Right lobe of liver (tissue), 6 donors: ENCODE measurements around the gene NFASC. TPM values are rescaled to one million over a fixed set of nuclear protein-coding genes. Genes with fewer than 3 reads are reported as not detected.
A peak's percentile ranks its signal among the peaks of the same experiment; 100 is the strongest.

ENCODE experiments used
- ATAC-seq, 4 donors: fragments of 200-7000 bp; cut with Tn5 transposase; one replicate each; pipeline ENCODE4 v1.9.1; 2020; ENCODE audit warnings: mild to moderate bottlenecking in 4 of 4, moderate library complexity in 4 of 4
- DNase-seq, 3 donors: peaks; one replicate each; pipeline ENCODE4 v3.0.0-alpha.2; 2020
- H3K27ac ChIP-seq, 3 donors: fragments of 200-600 bp; one replicate each; pipeline ENCODE4 v1.8.0; 2022
- H3K27me3 ChIP-seq, 2 donors: fragments of 200-600 bp; one replicate each; pipeline ENCODE4 v1.8.0; 2022
- H3K36me3 ChIP-seq, 4 donors: fragments of 200-600 bp; sonication (generic) in 1 of 4; one replicate each; pipeline versions ENCODE4 v1.5.1 to v1.8.0; 2017 to 2022; ENCODE audit warnings: control low read depth in 1 of 4
- H3K4me1 ChIP-seq, 4 donors: fragments of 200-600 bp; sonication (generic) in 1 of 4; one replicate each; pipeline versions ENCODE4 v1.5.1 to v1.8.0; 2017 to 2022; ENCODE audit warnings: control low read depth in 1 of 4
- H3K4me3 ChIP-seq, 3 donors: fragments of 200-600 bp; one replicate each; pipeline ENCODE4 v1.8.0; 2022
- H3K9me3 ChIP-seq, 4 donors: fragments of 200-600 bp; sonication (generic) in 1 of 4; one replicate each; pipeline versions ENCODE4 v1.5.1 to v1.8.0; 2017 to 2022; ENCODE audit warnings: control low read depth in 1 of 4
- CTCF ChIP-seq, 4 donors: fragments of 200-600 bp in 3 of 4; fragments of 450-650 bp in 1 of 4; IDR thresholded peaks; one replicate each; pipeline versions ENCODE4 v1.5.1 to v1.8.0; 2016 to 2022; ENCODE audit warnings: antibody characterized with exemption in 4 of 4, mild to moderate bottlenecking in 2 of 4
- POLR2A ChIP-seq: fragments of 450-650 bp; IDR thresholded peaks from one replicate; pipeline ENCODE4 v1.6.1; 2017; ENCODE audit warnings: antibody characterized with exemption, mild to moderate bottlenecking
- WGBS: methylation state at CpG from one replicate; pipeline ENCODE4 v1.1.6; 2018; ENCODE audit warnings: low coverage, low lambda C conversion rate; ENCODE audit not compliant: insufficient coverage; ENCODE audit errors: missing lambda C conversion rate; 5-methylcytosine and 5-hydroxymethylcytosine counted together
- intact Hi-C, 2 donors: fragments of 100-400 bp; cut with DNase I; formaldehyde crosslinking; loops; one replicate each; pipeline versions ENCODE4 v1.11.2 to v1.14.1; 2022
- total RNA-seq, 6 experiments: library from RNA; depleted of rRNA in 2 of 6; stranded (reverse); fragments of >200 nt in 2 of 6; fragmentation: NEBNext Ultra II Directional in 3 of 6; extraction: Animal tissue kit (Norgen Biotek cat#: 25700) in 3 of 6; gene quantifications; one replicate each; pipeline versions ENCODE4 v1.1.0 to v1.2.4, GENCODE V29; 2016 to 2023
- donor health status: DM: no; HTN: yes; CAD: no.
- donor health status: DM: no; HTN: no; CAD: no.
- donor health status: DM: no; HTN: no; CAD: no.
- donor health status: DM: no; HTN: yes; CAD: no.
- donor health status: DM: no; HTN: yes; CAD: no.

The NFASC gene
- total RNA-seq, 6 experiments from 2014 or later: 3.2 to 7.8 (median 5.6) TPM

- Histone ChIP-seq H3K27ac (no peak overlapping the region), H3K9me3 (no peaks in the 10 kb centered on the region), H3K4me3 (no peak overlapping the region), H3K27me3 (no peaks in the 10 kb centered on the region), H3K36me3 (no peaks in the 10 kb centered on the region), H3K4me1 (no peaks in the 10 kb centered on the region)
- intact Hi-C loops: no loop called here
- TF ChIP-seq POLR2A (no peak), CTCF (IDR thresholded peaks at IDR 0.05) (no peak)
- no peak for DNase-seq
- no peak for ATAC-seq
- WGBS: 52% methylated on average over 2 of the region's 6 CpGs
Observed at GRCh38 chr1:204902671-204903070, 32.0 kb downstream of the NFASC start.

- DNase-seq: no peak
Observed at GRCh38 chr1:204904228-204904810, 33.7 kb downstream of the NFASC start.

GRCh38 chr1:204909109-204909508, 38.4 kb downstream of the NFASC start:
- no peaks in the 10 kb centered on the region for H3K4me1 ChIP-seq
- ATAC-seq (no peak), DNase-seq (no peak)
- H3K27me3 ChIP-seq: no peaks in the 10 kb centered on the region
- no peak for TF ChIP-seq POLR2A
- TF ChIP-seq CTCF (IDR thresholded peaks at IDR 0.05): no peak
- WGBS: 77% methylated on average over 3 of the region's 3 CpGs
- intact Hi-C loops: no loop called here
- H3K4me3 ChIP-seq: no peak overlapping the region
- no peak overlapping the region for H3K27ac ChIP-seq
- no peaks in the 10 kb centered on the region for H3K36me3 ChIP-seq
- H3K9me3 ChIP-seq: no peaks in the 10 kb centered on the region

More at GRCh38 chr1:204904228-204904810, 33.7 kb downstream of the NFASC start:
- H3K27me3 ChIP-seq: no peaks in the 10 kb centered on the region
- no peak for ATAC-seq
- no peak for TF ChIP-seq POLR2A
- TF ChIP-seq CTCF (IDR thresholded peaks at IDR 0.05): no peak
- H3K9me3 ChIP-seq: no peaks in the 10 kb centered on the region
- H3K4me1 ChIP-seq: no peaks in the 10 kb centered on the region
- WGBS: 49% methylated on average over 5 of the region's 7 CpGs
- intact Hi-C loops: no loop called here
- no peaks in the 10 kb centered on the region for H3K36me3 ChIP-seq
- no peak overlapping the region for H3K4me3 ChIP-seq
- H3K27ac ChIP-seq: no peak overlapping the region

- H3K4me3 ChIP-seq: no peak overlapping the region
- no peaks in the 10 kb centered on the region for H3K9me3 ChIP-seq
- DNase-seq: no peak
- H3K4me1 ChIP-seq: peaks cover 0 to 7% (median 3%) of the 10 kb centered on the region in 4 donors
- no peak overlapping the region for H3K27ac ChIP-seq
- 48% methylated on average over 3 of the region's 5 CpGs for WGBS
- peak in 1 of 4 donors; percentile 79 for ATAC-seq
- TF ChIP-seq POLR2A: no peak
- no peak for TF ChIP-seq CTCF (IDR thresholded peaks at IDR 0.05)
- no peaks in the 10 kb centered on the region for H3K36me3 ChIP-seq
- H3K27me3 ChIP-seq: no peaks in the 10 kb centered on the region
- intact Hi-C loops: no loop called here
Observed at GRCh38 chr1:204915861-204916495, 45.3 kb downstream of the NFASC start.
